ENCODE results near the gene ABHD8. TPM values are rescaled to one million over a fixed set of nuclear protein-coding genes. Genes with fewer than 3 reads are reported as not detected.

The ABHD8 gene
- total RNA-seq, 1 experiment from 2014 or later: 20.7 TPM

GRCh38 chr19:17321655-17322489 lies 18.6 kb upstream of the ABHD8 start:
- no peak for DNase-seq (ENCODE audit: low spot score)

GRCh38 chr19:17320435-17320834 lies 17.2 kb upstream of the ABHD8 start:
- no peak for DNase-seq (ENCODE audit: low spot score)

DNA sequence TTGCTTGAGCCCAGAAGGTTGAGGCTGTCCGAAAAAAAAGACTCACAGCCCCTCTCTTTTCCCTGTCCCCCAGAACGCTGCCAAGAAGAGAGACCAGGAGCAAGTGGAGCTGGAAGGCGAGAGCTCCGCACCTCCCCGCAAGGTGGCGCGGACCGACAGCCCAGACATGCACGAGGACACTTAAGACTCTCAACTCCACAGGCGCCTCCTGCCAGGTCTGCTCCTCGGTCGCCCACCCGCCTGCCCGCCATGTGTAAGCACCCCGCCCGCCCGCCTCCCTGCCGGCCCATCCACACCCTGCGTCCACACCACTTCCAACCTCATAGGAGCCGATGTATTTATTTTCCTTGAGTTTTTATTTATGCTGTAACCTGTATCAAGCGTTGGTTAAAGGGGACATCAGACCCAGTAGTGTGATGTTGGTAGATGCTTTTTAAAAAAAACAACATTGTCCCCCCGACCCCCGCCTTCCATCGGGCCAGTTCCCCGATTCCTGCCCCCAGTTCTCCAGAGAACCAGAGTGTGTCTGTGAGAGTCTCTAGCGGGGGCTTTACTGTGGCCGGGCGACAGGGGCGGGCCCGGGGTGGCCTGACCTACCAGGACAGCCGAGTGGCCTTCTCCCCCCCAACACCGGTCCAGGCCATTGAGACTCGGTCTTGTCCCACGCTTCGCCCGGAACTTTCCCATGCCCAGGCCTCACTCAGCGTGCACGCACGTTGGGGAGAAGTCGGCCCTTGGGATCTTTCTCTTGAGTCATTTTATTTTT lies 16.4 kb upstream of the ABHD8 start:
- DNase-seq (ENCODE audit: low spot score): no peak

GRCh38 chr19:17318966-17319365 lies 15.7 kb upstream of the ABHD8 start:
- no peak for DNase-seq (ENCODE audit: low spot score)

- DNase-seq (ENCODE audit: low spot score): no peak
Observed at GRCh38 chr19:17314007-17314593, 10.9 kb upstream of the ABHD8 start.

GRCh38 chr19:17312189-17313113 lies 9.2 kb upstream of the ABHD8 start:
- DNase-seq (ENCODE audit: low spot score): no peak

DNA sequence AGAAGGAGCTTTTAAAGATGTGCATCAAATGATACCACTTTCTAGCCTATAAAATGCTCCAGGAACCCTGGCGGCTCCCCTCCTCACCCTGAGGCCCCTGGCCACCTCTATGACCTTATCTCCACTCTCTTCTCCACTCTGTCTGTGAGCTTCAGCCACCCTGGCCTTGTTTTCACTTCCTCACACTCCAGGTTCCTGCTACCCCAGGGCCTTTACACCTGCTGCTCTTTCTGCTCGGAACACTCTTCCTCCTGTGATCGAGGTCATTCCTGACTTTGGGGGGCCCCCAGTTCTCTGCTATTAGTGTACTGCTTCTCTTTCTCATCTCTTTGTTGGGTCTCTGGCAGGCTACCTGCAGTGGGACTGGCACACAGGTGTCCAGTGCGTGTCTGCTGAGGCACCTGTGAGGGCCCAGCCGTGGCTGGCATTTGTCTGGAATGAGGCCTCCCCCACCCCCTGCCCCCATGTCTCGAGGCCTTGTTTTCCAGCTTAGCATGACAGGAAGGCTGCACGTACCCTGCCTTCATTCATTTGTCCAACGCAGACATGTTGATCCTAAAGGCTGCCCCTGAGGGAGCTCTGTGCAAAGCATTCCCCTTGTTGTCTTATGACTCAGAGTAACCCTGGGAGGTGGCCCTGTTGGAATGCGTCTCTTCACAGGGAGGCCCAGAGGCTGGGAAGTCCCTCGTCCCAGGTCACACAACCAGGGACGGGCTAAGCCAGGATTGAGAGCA lies 8.4 kb upstream of the ABHD8 start:
- DNase-seq (ENCODE audit: low spot score): peak; percentile 93

DNA sequence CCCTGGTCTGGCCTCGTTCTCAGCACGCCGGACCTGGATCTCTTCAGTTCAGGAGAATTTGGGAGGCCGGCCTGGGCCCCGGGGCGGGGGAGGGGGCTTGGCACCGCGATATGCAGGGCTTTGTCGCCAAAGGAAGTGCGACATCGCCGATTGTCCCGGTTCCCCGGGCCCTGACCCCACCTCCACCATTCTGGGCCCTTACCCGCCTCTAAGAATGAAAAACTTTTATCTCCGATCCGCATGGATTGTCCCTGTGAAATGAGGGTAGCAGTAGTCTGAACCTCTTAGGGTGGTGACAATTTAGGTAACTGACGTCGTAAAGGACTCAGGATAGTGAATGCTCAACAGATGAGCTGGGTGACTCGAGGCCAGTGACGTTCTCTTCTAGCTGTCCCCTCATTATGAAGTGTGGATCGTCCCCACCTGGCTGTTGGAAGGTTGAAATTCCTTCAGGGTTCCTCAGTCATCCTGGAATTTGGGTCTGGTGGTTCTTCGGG lies 6.8 kb upstream of the ABHD8 start:
- no peak for DNase-seq (ENCODE audit: low spot score)

- peak; percentile 100 for DNase-seq (ENCODE audit: low spot score)
Observed at GRCh38 chr19:17309198-17309964, 6.2 kb upstream of the ABHD8 start, which contains the start of gene DDA1. DDA1 (plus strand) TSS chr19:17309563; CDS start chr19:17309655, 92 bp downstream.

- no peak for DNase-seq (ENCODE audit: low spot score)
Observed at GRCh38 chr19:17307876-17308377, 4.7 kb upstream of the ABHD8 start.

DNA sequence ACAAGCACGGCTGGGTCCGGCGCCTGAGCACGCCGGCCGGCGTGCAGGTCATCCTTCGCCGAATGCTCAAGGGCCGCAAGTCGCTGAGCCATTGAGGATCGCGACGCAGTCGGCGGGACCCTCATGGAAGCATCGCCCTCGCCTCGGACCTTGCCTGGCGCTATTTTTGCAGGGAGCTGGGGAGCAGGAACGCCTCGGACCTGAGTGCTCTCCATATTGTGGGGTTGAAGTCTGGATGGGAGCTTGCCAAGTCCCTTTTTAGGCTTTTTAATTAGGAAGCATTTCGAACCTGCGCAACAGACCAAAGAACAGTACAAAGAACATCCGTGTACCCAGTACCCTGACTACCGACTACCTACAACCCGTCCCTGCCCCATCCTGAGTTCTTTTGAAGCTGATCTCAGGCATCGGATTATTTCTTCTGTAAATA lies 3.1 kb upstream of the ABHD8 start:
- no peak for DNase-seq (ENCODE audit: low spot score)

DNA sequence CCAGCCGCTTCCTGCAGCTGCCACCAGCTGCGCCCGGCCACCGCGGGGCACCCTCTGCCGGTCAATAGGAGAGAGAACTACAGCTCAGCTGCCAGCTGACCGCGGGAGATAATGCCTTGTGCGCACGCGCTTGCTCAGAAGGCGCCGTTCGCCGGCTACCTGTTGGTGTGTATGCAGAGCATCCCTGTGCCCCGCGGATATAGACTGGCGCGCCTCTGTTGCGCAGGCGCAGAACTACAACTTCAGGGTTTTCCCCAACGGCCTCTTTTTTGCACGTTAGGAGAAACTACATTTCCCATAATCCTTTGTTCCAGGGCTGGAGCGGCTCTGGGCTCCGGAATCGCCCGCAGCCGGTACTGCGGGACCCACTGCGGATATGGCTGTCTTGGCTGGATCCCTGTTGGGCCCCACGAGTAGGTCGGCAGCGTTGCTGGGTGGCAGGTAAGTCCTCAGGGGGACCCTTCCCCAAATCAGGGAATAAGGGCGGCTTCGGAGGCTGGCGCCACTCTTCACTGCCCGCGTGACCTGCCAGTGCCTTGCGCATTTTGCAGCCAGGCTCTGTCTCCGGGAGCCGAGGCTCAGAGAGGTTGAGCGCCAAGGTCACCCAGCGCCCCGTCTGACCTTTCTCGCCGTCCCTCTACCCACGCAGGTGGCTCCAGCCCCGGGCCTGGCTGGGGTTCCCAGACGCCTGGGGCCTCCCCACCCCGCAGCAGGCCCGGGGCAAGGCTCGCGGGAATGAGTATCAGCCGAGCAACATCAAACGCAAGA lies 2.5 kb upstream of the ABHD8 start, which contains the start of gene MRPL34:
TSS of gene MRPL34 (plus strand) at position 356 of the 768 bp plus-strand sequence. CDS start at position 377, 21 bp downstream.
- peak; percentile 100 for DNase-seq (ENCODE audit: low spot score)

DNA sequence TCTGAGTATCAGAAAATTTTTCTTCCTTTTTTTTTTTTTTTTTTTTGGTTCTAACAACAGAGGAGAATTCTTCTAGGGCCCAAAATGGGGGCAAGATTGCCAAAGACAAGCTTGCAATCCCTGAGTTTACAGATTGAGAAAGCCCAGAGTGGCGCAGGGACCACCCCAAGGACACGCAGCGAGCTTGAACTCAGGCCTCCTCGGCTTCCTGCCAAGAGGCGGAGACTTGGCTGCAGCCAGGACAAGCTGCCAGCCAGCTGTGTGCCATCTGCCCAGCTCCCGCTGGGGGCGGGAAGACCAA lies 1.9 kb upstream of the ABHD8 start:
- DNase-seq (ENCODE audit: low spot score): no peak

DNA sequence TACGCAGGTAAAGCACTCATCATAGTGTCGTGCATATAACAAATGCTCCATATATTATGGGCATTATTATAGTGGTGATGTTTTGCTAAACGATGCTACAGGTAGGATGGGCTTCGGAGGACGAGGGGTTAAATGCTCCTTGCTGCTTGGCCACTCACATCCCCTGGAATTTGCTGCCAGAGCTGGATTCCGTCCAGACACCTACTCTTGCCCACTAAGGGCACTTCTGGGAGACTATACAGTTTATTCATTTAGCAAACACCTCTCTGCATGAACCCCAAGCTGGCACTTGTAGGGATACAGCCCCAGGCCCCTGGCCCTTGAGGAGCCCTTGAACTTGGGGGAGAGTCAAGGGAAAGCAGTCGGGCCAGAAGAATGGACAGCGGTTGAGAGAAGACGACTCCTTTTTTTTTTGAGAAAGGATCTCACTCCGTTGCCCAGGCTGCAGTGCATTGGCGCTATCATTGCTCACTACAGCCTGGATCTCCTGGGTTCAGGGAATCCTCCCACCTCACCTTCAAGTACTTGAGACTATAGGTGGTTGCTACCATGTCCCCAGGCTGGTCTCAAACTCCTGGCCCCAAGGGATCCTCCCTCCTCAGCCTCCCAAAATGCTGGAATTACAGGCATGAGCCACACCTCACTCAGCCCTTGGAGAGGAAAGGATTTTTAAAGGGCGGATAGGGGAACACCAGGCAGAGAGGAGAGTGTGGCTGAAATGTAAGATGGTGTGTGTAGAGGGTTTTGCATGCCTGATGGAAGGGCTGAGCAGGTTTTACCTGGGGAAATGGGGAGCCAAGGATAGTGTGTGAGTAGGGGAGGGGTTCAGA lies 1.4 kb upstream of the ABHD8 start:
- DNase-seq (ENCODE audit: low spot score): no peak

DNA sequence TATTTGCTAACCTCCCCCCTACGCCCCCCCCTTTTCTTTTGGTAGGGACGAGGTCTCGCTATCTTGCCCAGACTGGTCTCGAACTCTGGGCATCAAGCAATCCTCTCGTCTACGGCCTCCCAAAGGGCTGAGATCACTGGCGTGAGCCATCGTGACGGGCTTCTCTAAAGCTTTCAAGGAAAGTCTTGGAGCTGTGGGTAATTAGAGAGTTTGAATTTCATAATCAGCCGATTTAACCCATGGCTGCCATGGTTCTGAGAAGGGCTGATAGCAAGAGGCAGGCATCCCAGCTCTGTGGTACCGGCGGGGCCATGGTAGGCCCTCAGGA lies 679 bp upstream of the ABHD8 start:
- DNase-seq (ENCODE audit: low spot score): no peak

GRCh38 chr19:17302391-17303166 lies 646 bp downstream of the ABHD8 start:
- DNase-seq (ENCODE audit: low spot score): no peak

DNA sequence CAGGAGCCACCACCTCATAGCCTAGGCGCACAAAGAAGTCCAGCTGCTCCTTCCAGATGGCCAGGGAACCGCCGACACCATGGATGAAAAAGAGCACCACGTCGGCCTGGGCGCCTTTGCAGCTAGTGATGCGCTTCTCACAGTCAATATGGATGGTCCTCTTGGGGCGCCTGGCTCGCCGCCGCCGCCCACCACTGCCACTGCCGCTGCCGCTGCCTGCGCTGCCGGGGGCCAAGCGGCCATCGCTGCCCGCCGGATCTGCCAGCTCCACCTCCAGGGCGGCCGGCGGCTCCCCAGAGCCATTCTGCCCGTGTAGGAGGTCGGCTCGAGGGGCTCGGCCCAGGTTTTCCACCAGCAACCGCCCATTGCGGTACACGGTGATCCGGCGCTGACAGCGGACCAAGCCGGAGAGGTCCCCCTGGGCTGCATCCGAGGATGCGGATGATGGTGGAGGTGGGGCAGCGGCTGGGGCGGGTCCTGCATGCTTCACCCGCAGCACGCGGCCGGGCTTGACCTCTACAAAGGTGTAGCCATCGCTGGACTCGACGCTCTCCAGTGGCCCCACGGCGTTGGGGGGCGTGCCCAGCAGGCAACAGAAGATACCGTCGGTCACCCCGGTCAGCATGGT lies 2.1 kb downstream of the ABHD8 start:
- no peak for DNase-seq (ENCODE audit: low spot score)
